Measurements from ENCODE around the gene FUT8. TPM values are rescaled to one million over a fixed set of nuclear protein-coding genes. Genes with fewer than 3 reads are reported as not detected.

The FUT8 gene
- total RNA-seq, 1 donor from 2014 or later = 131 TPM

DNA sequence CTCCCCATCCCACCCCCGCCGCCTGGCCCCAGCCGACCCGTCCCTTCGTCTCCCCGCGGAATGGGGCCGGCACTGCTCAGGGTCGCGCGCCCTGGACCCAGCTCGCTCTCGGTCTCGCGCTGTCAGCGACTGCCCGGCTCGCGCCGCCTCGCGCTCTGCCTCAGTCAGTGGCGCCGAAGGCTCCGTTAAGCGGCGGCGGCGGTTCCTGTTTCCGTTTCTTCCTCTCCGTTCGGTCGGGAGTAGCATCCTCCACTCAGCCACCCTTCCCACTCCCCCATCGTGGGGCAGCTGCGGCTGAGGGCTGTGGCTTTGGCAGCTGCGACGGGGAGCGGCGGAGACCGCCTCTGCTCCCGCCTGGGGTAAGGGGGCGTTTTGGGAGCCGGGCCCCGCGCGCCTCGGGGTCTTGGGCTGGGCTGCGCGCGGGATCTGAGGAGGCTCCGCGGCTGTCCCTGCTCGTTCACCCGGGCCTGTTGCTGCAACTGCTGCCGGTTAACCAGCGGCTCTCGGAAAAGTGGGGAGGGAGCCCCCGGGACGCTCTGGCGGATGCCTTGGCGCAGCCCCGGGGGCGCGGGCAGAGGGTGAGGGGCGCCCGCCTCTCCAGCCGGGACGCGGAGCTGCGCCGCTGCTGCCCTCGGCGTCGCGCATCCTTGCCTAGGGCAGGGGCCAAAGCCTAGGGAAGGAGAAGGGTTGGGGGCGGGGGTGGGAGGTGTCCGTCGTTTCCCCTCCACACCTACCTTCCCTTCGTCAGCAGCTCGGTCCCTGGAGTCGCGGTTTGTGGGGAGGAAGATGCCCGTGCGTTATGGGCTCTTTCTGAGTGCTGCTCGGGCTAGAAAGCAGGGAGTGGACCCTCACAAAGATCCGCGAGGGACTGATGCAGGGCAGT lies 567 bp downstream of the FUT8 start:
- peak; percentile 75 for DNase-seq (ENCODE audit: low spot score)
- peaks cover 38% of the 10 kb centered on the region for H4K20me1 ChIP-seq (ENCODE audit: low read depth)
- H3K9ac ChIP-seq = peak overlapping the region; percentile 76
- H3K4me3 ChIP-seq = peak overlapping the region; percentile 98
- H3K4me2 ChIP-seq = peak overlapping the region; percentile 97
- no peaks in the 10 kb centered on the region for H3K27me3 ChIP-seq
- no peaks in the 10 kb centered on the region for H3K9me3 ChIP-seq (ENCODE audit: low read depth)
- Mint-ChIP-seq H3K4me3 (peak overlapping the region; percentile 92), H3K4me1 (peaks cover 30% of the 10 kb centered on the region), H3K9me3 (no peaks in the 10 kb centered on the region), H3K27ac (peak overlapping the region; percentile 31), H3K36me3 (peaks cover 2% of the 10 kb centered on the region), H3K27me3 (ENCODE audit: insufficient read depth, low read depth) (peaks cover 4% of the 10 kb centered on the region)
- H3K79me2 ChIP-seq (ENCODE audit: low read depth) = peaks cover 59% of the 10 kb centered on the region
- peak overlapping the region; percentile 88 for H2AFZ ChIP-seq (replicated peaks)
- peak overlapping the region; percentile 93 for H3K27ac ChIP-seq
- peaks cover 21% of the 10 kb centered on the region for H3K4me1 ChIP-seq
- H3F3A ChIP-seq (ENCODE audit: low read depth) = peaks cover 27% of the 10 kb centered on the region
- no peak for TF ChIP-seq EZH2phosphoT487 (IDR thresholded peaks at IDR 0.05)
- TF ChIP-seq, protein P1, sequence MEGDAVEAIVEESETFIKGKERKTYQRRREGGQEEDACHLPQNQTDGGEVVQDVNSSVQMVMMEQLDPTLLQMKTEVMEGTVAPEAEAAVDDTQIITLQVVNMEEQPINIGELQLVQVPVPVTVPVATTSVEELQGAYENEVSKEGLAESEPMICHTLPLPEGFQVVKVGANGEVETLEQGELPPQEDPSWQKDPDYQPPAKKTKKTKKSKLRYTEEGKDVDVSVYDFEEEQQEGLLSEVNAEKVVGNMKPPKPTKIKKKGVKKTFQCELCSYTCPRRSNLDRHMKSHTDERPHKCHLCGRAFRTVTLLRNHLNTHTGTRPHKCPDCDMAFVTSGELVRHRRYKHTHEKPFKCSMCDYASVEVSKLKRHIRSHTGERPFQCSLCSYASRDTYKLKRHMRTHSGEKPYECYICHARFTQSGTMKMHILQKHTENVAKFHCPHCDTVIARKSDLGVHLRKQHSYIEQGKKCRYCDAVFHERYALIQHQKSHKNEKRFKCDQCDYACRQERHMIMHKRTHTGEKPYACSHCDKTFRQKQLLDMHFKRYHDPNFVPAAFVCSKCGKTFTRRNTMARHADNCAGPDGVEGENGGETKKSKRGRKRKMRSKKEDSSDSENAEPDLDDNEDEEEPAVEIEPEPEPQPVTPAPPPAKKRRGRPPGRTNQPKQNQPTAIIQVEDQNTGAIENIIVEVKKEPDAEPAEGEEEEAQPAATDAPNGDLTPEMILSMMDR (IDR thresholded peaks at IDR 0.05) = no peak
- no peak for TF ChIP-seq EZH2 (IDR thresholded peaks at IDR 0.05)
- H3K36me3 ChIP-seq = no peaks in the 10 kb centered on the region

DNA sequence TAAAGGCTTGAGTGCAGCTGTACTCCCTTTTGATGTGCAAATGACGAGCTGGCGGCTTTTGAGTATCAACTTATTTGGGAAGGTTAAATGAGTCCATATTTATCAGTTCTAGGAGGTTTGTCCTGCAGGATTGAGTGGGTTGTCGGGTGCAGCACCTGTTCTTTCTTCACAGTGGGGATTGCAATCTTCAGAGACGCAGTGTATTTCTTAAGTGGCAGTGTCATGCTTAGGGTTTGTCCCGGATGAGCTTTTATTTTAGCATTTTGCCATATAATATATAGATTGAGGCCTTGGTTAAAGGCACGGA lies 1.2 kb downstream of the FUT8 start:
- H3K4me1 ChIP-seq = peaks cover 21% of the 10 kb centered on the region
- H3K4me1 Mint-ChIP-seq = peaks cover 30% of the 10 kb centered on the region
- TF ChIP-seq EZH2 (IDR thresholded peaks at IDR 0.05) = no peak
- no peak for DNase-seq (ENCODE audit: low spot score)
- no peaks in the 10 kb centered on the region for H3K9me3 Mint-ChIP-seq
- H3K4me2 ChIP-seq = peak overlapping the region; percentile 97
- peak overlapping the region; percentile 98 for H3K4me3 ChIP-seq
- peak overlapping the region; percentile 93 for H3K27ac ChIP-seq
- H4K20me1 ChIP-seq (ENCODE audit: low read depth) = peaks cover 40% of the 10 kb centered on the region
- peak overlapping the region; percentile 31 for H3K27ac Mint-ChIP-seq
- H3K9me3 ChIP-seq (ENCODE audit: low read depth) = no peaks in the 10 kb centered on the region
- H3K9ac ChIP-seq = peak overlapping the region; percentile 76
- peaks cover 4% of the 10 kb centered on the region for H3K27me3 Mint-ChIP-seq (ENCODE audit: insufficient read depth, low read depth)
- peak overlapping the region; percentile 92 for H3K4me3 Mint-ChIP-seq
- no peaks in the 10 kb centered on the region for H3K27me3 ChIP-seq
- H2AFZ ChIP-seq (replicated peaks) = peak overlapping the region; percentile 66
- H3K36me3 Mint-ChIP-seq = peaks cover 2% of the 10 kb centered on the region
- H3F3A ChIP-seq (ENCODE audit: low read depth) = peaks cover 32% of the 10 kb centered on the region
- peaks cover 65% of the 10 kb centered on the region for H3K79me2 ChIP-seq (ENCODE audit: low read depth)
- H3K36me3 ChIP-seq = no peaks in the 10 kb centered on the region

DNA sequence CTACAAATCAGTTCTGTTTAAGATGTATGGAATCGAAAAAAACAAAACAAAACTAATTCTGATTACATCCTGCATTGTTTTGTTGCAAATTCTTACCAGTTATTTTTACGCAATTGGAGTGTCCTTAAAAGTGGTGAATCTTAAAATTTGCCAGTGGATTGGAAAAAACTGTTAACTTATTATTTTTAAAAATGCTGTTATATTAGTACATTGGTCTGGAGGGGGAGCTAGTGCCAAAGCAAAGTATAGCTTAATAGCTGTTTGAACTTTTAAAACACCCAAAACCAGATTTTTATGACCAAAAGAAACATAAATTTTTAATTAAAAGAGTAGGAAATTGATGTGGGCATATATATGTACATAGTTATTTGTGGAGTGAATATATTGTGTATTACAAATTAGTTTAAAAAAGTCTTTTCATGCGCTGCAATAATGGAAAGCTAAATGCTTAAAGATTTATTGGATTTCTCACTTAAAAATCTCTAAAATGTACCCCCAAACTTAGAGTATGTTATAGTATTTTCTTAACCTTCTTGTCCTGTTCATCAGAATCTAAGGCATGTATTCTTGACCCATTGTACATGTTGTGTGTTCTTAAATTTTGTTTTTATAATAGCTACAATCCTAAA lies 2.5 kb downstream of the FUT8 start:
- H3F3A ChIP-seq (ENCODE audit: low read depth) = peaks cover 32% of the 10 kb centered on the region
- H3K9ac ChIP-seq = no peak overlapping the region
- peaks cover 4% of the 10 kb centered on the region for H3K27me3 Mint-ChIP-seq (ENCODE audit: insufficient read depth, low read depth)
- H3K4me2 ChIP-seq = peak overlapping the region; percentile 97
- peak overlapping the region; percentile 92 for H3K4me3 Mint-ChIP-seq
- no peaks in the 10 kb centered on the region for H3K36me3 ChIP-seq
- no peaks in the 10 kb centered on the region for H3K9me3 ChIP-seq (ENCODE audit: low read depth)
- no peak overlapping the region for H2AFZ ChIP-seq (replicated peaks)
- peaks cover 2% of the 10 kb centered on the region for H3K36me3 Mint-ChIP-seq
- no peak overlapping the region for H3K27ac ChIP-seq
- H3K4me3 ChIP-seq = peak overlapping the region; percentile 98
- H3K79me2 ChIP-seq (ENCODE audit: low read depth) = peaks cover 79% of the 10 kb centered on the region
- H3K4me1 ChIP-seq = peaks cover 21% of the 10 kb centered on the region
- peaks cover 40% of the 10 kb centered on the region for H4K20me1 ChIP-seq (ENCODE audit: low read depth)
- TF ChIP-seq EZH2 (IDR thresholded peaks at IDR 0.05) (no peak), EZH2phosphoT487 (IDR thresholded peaks at IDR 0.05) (no peak)
- TF ChIP-seq, protein P1 (IDR thresholded peaks at IDR 0.05) = peak; percentile 72
- H3K27ac Mint-ChIP-seq = no peak overlapping the region
- DNase-seq (ENCODE audit: low spot score) = peak; percentile 37
- no peaks in the 10 kb centered on the region for H3K9me3 Mint-ChIP-seq
- peaks cover 30% of the 10 kb centered on the region for H3K4me1 Mint-ChIP-seq
- no peaks in the 10 kb centered on the region for H3K27me3 ChIP-seq

Data from neural progenitor cell (in vitro differentiated cells).